CD4-positive, alpha-beta T cell treated with Interleukin-10 for 1 hour (primary cell): Measurements from ENCODE around the gene CHD8.

Experiments used
- DNase-seq: peaks from one replicate; pipeline ENCODE4 v3.0.0-alpha.2; 2020

CHD8 gene

DNA sequence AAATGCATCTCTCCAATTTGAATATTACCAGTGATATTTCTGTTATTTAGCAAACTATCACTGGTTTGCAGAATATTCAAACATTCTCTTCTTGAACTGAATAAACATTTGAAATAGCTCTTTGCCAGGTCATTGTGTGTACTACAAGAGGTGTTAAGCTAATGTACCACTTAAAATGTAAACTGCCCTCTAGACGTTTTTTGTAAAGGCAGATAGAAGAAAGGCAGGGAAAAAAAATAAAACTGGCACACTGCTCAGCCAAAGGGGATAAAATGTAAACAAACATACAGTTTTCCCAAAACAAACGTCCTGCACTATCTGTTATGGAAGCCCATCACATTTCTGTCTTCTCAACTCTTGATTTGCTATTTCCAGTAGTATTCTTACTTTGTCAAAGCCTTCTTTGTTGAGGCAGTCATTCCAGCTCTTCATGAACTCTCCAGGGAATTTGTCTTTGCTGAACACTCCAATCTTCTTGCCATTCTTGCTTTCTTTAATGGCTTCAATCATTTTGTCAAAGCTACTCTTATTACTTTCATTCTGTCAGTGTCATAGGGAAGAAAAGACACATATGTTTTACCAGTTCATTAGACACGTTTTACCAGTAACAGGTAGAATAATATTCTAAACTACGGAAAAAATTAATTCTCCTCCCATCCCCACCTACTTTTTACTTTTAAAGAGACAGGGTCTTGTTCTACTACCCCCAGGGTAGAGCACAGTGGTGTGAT is 85.8 kb downstream of the CHD8 start:
- no peak for DNase-seq

DNA sequence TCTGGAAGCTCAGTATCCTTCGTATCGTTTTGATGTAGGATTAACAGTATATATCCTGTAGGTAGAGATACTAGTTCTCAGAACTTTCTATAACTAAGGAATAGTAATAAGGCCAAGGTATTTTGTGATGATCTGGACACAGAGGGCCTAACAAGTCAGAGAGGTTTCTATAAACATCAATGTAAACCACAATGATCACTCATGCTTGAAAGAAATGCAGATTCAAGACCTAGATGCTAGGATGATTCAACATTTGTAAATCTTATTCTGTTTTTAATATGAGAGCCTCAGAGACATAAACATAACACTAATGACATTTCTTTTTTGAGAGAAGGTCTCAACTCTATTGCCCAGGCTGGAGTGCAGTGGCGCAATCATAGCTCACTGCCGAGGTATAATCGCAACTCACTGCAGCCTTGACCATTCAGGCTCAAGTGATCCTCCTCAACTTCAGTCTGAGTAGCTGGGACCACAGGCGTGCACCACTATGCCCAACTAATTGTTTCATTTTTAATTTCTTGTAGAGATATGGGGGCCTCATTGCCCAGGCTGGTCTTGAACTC is 88.3 kb downstream of the CHD8 start:
- no peak for DNase-seq

DNA sequence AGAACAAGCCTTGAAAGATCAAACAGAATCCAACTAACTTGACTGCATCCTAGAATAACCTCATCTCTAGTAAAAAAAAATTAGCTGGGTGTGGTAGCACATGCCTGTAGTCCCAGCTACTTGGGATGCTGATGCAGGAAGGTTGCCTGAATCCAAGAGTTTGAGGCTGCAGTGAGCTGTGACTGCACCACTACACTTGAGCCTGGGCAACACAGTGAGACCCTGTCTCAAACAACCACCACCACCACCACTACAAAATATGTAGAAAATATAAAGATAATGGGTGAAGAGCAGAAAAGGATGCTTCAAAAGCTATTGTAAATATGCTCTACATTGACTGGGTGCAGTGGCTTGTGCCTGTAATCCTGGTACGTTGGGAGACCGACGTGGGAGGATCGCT is 99.4 kb downstream of the CHD8 start:
- DNase-seq = no peak

DNA sequence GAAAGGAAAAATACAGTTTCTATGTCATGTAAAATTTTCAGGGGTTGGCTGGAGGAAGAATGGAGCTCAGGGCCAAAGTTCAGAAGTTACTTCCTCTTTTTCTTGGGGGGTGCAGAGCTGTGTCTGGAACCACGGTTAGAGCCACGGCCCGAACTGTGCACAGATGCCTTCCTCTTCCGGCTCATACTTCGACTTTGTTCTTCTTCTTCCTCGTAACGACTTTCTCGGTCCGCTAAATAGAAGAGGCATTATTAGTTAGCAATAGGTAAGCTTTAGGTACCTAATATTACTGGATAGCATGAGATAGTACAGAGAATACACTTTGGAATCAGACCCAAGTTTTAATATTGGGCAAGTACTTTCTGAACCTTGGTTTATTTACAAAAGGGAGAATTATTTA is 103.3 kb downstream of the CHD8 start:
- no peak for DNase-seq

DNA sequence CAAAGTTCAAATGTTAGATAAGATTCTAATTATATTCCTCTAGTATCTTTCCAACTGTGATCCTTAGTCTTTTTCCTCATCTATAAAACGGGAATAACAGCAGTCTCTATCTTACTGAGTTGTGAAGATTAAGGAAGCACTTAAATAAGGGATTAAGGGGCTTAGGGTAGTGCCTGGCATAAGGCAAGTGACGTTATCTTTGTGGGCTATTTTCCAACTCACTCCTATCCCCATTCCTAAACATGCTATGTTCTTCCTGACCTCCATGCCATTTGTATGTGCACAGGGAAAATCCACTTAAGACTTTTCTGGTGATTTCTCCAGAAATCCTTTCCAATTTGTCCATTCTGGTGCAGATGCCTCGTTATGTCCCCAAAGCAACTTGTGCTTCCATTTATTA is 105.4 kb downstream of the CHD8 start:
- no peak for DNase-seq

DNA sequence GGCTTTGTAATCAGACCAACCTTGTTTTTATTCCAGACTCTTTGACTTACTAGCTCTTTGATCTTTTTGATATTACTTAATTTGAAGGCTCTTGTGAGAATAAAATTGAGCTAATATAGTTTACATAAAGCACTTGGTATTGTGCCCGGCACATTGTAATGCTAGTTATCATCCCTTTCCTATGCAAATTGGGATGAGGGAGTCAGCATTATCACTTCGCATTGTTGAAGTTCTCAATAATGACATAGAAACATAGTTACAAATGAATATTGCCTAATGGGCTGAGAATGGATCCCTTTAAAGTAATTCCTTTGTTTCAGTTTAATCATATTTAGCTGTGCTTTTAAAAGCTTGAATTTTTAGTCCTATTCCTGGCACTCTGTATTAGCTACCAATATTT is 108.7 kb downstream of the CHD8 start:
- no peak for DNase-seq

DNA sequence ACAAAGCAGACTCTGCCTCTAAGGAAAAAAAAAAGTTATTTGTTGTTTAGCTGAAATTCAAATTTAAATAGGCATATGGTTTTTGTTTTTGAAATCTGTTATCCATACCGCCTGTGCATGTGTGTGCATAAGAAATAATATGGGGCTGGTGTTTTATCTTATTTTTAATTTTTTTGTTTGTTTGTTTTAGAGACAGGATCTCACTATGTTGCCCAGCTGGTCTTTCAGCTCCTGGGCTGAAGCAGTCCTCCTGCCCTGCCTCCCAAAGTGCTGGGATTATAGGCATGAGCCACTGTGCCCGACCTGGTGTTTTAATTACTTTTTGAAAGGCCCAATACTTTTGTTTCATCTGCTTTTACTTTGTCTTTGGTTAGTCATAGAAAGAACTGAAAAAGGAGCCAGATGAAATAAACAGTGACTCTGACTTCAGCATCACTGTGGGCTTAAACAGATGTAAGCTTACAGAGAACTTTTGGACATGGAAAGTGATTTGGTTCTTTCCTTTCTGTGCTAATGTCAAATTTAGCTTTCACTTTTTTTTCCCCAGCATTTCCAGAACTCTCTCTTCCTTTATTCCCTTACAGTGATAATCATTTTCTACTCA is 109.3 kb downstream of the CHD8 start:
- no peak for DNase-seq

DNA sequence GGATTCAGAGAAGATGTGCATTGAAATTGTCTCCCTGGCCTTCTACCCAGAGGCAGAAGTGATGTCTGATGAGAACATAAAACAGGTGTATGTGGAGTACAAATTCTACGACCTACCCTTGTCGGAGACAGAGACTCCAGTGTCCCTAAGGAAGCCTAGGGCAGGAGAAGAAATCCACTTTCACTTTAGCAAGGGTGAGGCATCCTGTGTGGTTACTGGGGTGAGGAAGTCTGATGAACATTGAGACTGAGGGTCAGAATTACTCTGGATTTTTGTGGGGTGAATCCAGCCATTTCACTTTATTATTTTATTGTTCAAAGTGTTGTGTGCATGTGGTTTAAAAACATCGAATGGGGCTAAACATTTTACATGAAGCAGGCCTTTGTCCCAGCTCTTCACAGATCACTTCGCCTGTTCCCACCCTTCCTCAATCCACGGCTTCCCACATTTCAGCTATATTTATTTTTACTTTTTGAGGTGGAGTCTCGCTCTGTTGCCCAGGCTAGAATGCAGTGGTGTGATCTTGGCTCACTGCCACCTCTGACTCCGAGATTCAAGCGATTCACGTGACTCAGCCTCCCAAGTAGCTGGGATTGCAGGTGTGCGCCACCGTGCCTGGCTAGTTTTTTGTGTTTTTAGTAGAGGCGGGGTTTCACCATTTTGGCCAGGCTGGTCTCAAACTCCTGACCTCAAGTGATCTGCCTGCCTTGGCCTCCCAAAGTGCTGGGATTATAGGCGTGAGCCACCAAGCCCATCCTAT is 112.7 kb downstream of the CHD8 start:
- no peak for DNase-seq
